GM12801 (cell line): Measurements from ENCODE around the gene TLL1.

Experiments
- CTCF ChIP-seq: IDR thresholded peaks from one replicate; pipeline ENCODE4 v1.5.1; 2011; ENCODE audit warnings: control low read depth; ENCODE audit not compliant: insufficient read length; ENCODE audit errors: extremely low read depth

The TLL1 gene

GRCh38 chr4:165970703-165971420, 97.8 kb downstream of the TLL1 start:
- no peak for TF ChIP-seq CTCF

- TF ChIP-seq CTCF = no peak
Observed at GRCh38 chr4:165971446-165971845, 98.4 kb downstream of the TLL1 start.

GRCh38 chr4:165971933-165972332, 98.9 kb downstream of the TLL1 start:
- TF ChIP-seq CTCF = no peak

- no peak for TF ChIP-seq CTCF
Observed at GRCh38 chr4:165972747-165973146, 99.7 kb downstream of the TLL1 start.

- no peak for TF ChIP-seq CTCF
Observed at GRCh38 chr4:165982934-165983333, 109.9 kb downstream of the TLL1 start.

GRCh38 chr4:165986956-165987698, 114.1 kb downstream of the TLL1 start:
- no peak for TF ChIP-seq CTCF

GRCh38 chr4:165991325-165992180, 118.5 kb downstream of the TLL1 start:
- no peak for TF ChIP-seq CTCF
